ENCODE measurements around the gene ANKRD28. TPM values are rescaled to one million over a fixed set of nuclear protein-coding genes. Genes with fewer than 3 reads are reported as not detected.

ANKRD28 gene
- total and polyA plus RNA-seq, 9 of the 15 experiments (the other 6 are each of a cell fraction or from before 2014, with no cell fraction given): 11.7 to 66.0 (median 36.7) TPM

DNA sequence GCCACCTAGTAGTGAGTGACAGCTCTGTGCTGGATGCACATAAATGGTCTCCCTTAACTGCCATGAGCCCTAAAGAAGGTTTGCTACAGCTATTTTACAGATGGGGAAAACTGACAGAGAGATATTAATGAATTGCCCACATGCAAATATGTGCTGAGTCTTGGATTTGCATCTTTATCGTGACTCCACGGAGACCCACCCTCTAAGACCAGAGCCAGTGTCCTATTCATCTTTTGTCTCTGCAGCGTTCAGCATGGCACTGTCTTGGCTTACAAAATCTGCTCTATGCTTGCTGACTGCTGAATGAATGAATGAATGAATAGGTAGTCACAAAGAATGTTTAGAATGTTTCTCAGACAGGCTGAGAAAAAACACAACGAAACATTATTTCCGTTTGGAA lies 147.9 kb downstream of the ANKRD28 start (continued):
- TF ChIP-seq ZBTB40 (IDR thresholded peaks at IDR 0.05) (no peak), ZBTB40 (CRISPR knock-in tag; IDR thresholded peaks at IDR 0.05) (no peak), NFE2L1 (tag; IDR thresholded peaks at IDR 0.05; ENCODE audit: borderline replicate concordance, low read depth) (no peak)

Measured in K562 (cell line).